Measurements from ENCODE around the gene ADGRD2.
"Not testable (repeated sequence)": the region's sequence is repeated elsewhere in the genome, so short reads cannot be mapped to it uniquely, and the experiment has no call there.

Gene ADGRD2

GRCh38 chr9:124450241-124450924, at the start of gene ADGRD2:
TSS of gene ADGRD2 (plus strand) at chr9:124450451. CDS start at chr9:124451667, 1,216 bp downstream.
- DNase-seq = no peak

GRCh38 chr9:124403246-124403645, 47.0 kb upstream of the ADGRD2 start:
- DNase-seq = no peak

- no peak for DNase-seq
These were observed 40.8 kb upstream of the ADGRD2 start for GRCh38 chr9:124409410-124409809.

- DNase-seq = no peak
These were observed 39.8 kb upstream of the ADGRD2 start for GRCh38 chr9:124410321-124410913.

GRCh38 chr9:124411514-124412227, 38.6 kb upstream of the ADGRD2 start:
- no peak for DNase-seq

- DNase-seq = no peak
These were observed 38.0 kb upstream of the ADGRD2 start for GRCh38 chr9:124412228-124412575.

GRCh38 chr9:124414612-124415011, 35.6 kb upstream of the ADGRD2 start:
- DNase-seq = no peak

GRCh38 chr9:124415102-124415851, 35.0 kb upstream of the ADGRD2 start, which contains the start of gene PSMB7:
TSS of gene PSMB7 (minus strand) at chr9:124415442. CDS start at chr9:124415425, 17 bp downstream.
- peak; percentile 97 to 98 for DNase-seq

GRCh38 chr9:124415852-124416484, 34.3 kb upstream of the ADGRD2 start:
- no peak for DNase-seq

- no peak for DNase-seq
These were observed 30.3 kb upstream of the ADGRD2 start for GRCh38 chr9:124419832-124420489.

- DNase-seq = no peak
These were observed 29.2 kb upstream of the ADGRD2 start for GRCh38 chr9:124420991-124421543.

- DNase-seq = no peak
These were observed 27.1 kb upstream of the ADGRD2 start for GRCh38 chr9:124423155-124423554.

- no peak for DNase-seq
These were observed 26.7 kb upstream of the ADGRD2 start for GRCh38 chr9:124423591-124423990.

- DNase-seq = not testable (repeated sequence)
These were observed 24.5 kb upstream of the ADGRD2 start for GRCh38 chr9:124425733-124426132.

- DNase-seq = no peak
These were observed 23.9 kb upstream of the ADGRD2 start for GRCh38 chr9:124426361-124426760.

GRCh38 chr9:124427281-124427680, 23.0 kb upstream of the ADGRD2 start:
- DNase-seq = no peak

- no peak for DNase-seq
These were observed 21.3 kb upstream of the ADGRD2 start for GRCh38 chr9:124428751-124429529.

GRCh38 chr9:124429530-124429867, 20.8 kb upstream of the ADGRD2 start:
- no peak for DNase-seq

- no peak for DNase-seq
These were observed 13.9 kb upstream of the ADGRD2 start for GRCh38 chr9:124436320-124436719.

GRCh38 chr9:124437086-124437485, 13.2 kb upstream of the ADGRD2 start:
- no peak for DNase-seq

- no peak for DNase-seq
These were observed 12.2 kb upstream of the ADGRD2 start for GRCh38 chr9:124438091-124438490.
